ENCODE measurements around the gene CDH7. TPM values are rescaled to one million over a fixed set of nuclear protein-coding genes. Genes with fewer than 3 reads are reported as not detected.
A peak's percentile ranks its signal among the peaks of the same experiment; 100 is the strongest.

Gene CDH7
- total and polyA plus RNA-seq, 2 experiments from 2014 or later, result 2.8 to 3.7 TPM

DNA sequence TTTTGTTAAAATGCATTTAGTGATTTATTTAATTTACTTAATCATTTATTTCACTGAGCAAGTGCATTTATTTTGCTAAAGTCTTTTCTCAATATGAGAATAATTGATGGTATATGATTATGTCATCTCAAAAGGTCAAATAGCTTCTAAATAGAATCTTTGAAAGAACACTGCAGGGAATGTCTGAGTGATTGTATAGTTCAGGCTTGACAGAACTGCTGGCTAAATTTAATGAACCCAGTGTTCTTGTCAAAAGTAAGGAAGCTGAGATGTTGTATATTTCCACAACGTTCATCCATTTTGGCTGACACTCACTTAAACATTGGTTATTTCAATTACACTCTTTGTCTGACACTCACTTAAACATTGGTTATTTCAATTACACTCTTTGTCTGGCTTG lies 39.3 kb upstream of the CDH7 start:
- 76% methylated on average over 1 of the region's 1 CpG for WGBS (ENCODE audit: low lambda C conversion rate, missing lambda C conversion rate)

DNA sequence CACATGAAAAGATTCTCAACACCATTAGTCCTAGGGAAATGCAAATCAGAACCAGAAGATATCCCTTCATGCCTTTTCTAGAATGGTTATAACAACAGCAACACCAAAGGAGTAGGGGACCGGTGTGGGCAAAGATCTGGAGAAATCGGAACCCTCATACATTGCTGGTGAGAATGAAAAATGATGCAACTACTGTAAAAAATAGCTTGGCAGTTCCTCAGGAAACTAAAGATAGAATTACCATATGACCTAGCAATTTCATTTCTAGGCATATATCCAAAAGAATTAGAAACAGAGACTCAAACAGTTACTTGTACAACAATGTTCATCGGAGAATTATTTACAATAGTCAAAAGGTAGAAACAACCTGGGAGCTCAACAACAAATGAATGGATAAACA lies 29.2 kb upstream of the CDH7 start:
- Histone ChIP-seq H3K36me3 (replicated peaks; ENCODE audit: insufficient read depth, low read depth) (no peaks in the 10 kb centered on the region), H3K4me1 (ENCODE audit: insufficient read depth) (no peaks in the 10 kb centered on the region), H2AFZ (no peak overlapping the region), H3K4me2 (no peak overlapping the region), H3K9me3 (ENCODE audit: low read depth) (no peaks in the 10 kb centered on the region), H3K4me3 (no peak overlapping the region), H3K79me2 (no peaks in the 10 kb centered on the region), H3K27me3 (no peaks in the 10 kb centered on the region), H3K27ac (no peak overlapping the region), H3K9me2 (replicated peaks; ENCODE audit: insufficient read depth) (no peaks in the 10 kb centered on the region), H4K20me1 (ENCODE audit: insufficient read depth, poor library complexity, severe bottlenecking) (no peaks in the 10 kb centered on the region)
- TF ChIP-seq, protein P1, sequence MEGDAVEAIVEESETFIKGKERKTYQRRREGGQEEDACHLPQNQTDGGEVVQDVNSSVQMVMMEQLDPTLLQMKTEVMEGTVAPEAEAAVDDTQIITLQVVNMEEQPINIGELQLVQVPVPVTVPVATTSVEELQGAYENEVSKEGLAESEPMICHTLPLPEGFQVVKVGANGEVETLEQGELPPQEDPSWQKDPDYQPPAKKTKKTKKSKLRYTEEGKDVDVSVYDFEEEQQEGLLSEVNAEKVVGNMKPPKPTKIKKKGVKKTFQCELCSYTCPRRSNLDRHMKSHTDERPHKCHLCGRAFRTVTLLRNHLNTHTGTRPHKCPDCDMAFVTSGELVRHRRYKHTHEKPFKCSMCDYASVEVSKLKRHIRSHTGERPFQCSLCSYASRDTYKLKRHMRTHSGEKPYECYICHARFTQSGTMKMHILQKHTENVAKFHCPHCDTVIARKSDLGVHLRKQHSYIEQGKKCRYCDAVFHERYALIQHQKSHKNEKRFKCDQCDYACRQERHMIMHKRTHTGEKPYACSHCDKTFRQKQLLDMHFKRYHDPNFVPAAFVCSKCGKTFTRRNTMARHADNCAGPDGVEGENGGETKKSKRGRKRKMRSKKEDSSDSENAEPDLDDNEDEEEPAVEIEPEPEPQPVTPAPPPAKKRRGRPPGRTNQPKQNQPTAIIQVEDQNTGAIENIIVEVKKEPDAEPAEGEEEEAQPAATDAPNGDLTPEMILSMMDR (IDR thresholded peaks at IDR 0.05; ENCODE audit: poor library complexity), result no peak
- TF ChIP-seq EZH2 (IDR thresholded peaks at IDR 0.05; ENCODE audit: borderline replicate concordance) (no peak), EZH2phosphoT487 (IDR thresholded peaks at IDR 0.05; ENCODE audit: low read depth, severe bottlenecking, unreplicated experiment) (no peak)
- DNase-seq (ENCODE audit: low spot score), result no peak
- WGBS (ENCODE audit: low lambda C conversion rate, missing lambda C conversion rate), result 70% methylated on average over 3 of the region's 3 CpGs

More for the DNA sequence above, 39.3 kb upstream of the CDH7 start:
- TF ChIP-seq EZH2phosphoT487 (IDR thresholded peaks at IDR 0.05; ENCODE audit: low read depth, severe bottlenecking, unreplicated experiment), result no peak
- TF ChIP-seq EZH2 (IDR thresholded peaks at IDR 0.05; ENCODE audit: borderline replicate concordance), result no peak
- TF ChIP-seq, protein P1 (IDR thresholded peaks at IDR 0.05; ENCODE audit: poor library complexity), result no peak
- Histone ChIP-seq H3K4me2 (no peak overlapping the region), H3K9me3 (ENCODE audit: low read depth) (no peaks in the 10 kb centered on the region), H3K9me2 (replicated peaks; ENCODE audit: insufficient read depth) (no peaks in the 10 kb centered on the region), H3K4me1 (ENCODE audit: insufficient read depth) (no peaks in the 10 kb centered on the region), H3K4me3 (no peak overlapping the region), H3K79me2 (no peaks in the 10 kb centered on the region), H3K36me3 (replicated peaks; ENCODE audit: insufficient read depth, low read depth) (no peaks in the 10 kb centered on the region), H2AFZ (no peak overlapping the region), H3K27me3 (no peaks in the 10 kb centered on the region), H4K20me1 (ENCODE audit: insufficient read depth, poor library complexity, severe bottlenecking) (no peaks in the 10 kb centered on the region), H3K27ac (no peak overlapping the region)
- DNase-seq (ENCODE audit: low spot score), result no peak

DNA sequence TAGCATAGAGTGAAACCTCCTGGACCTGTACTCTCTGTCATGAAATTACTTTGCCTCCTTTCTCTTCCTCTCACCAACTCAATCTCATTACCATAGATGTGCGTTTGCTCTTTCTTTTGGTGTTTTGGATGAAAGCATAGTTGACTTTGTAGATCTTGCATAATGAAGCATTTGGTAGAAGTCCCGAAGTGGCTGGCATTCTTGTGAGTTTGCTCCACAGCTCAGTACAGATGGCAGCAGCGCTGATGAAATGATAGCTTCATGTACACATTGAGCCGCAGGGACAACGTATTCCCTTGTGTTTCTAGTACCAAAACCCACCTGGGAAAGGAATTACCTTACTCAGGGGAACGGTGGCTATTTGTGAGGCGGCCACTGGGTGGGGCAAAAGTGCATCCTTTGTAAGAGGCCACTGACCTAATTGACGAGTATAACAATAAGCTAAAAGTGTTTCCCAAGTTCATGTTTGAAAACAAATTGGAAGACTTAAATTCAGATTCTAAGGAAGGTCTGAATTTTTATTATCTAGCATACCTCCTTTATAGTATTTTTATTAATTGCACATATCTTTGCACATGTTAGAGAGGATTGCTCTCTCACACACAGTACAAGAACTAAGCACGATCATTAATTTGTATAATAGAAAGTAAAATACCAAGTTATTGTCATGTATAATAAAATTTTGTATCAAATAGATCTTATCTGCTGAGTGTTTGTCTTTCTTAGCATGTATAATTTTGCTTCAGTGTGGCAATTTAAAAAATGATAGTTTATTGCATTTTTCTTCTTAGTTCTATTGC lies 25.4 kb upstream of the CDH7 start:
- no peaks in the 10 kb centered on the region for H3K36me3 ChIP-seq (replicated peaks; ENCODE audit: insufficient read depth, low read depth)
- no peaks in the 10 kb centered on the region for H3K9me3 ChIP-seq (ENCODE audit: low read depth)
- whole genome bisulfite sequencing (ENCODE audit: low lambda C conversion rate, missing lambda C conversion rate), result 27% methylated on average over 9 of the region's 9 CpGs
- H3K9me2 ChIP-seq (replicated peaks; ENCODE audit: insufficient read depth), result no peaks in the 10 kb centered on the region
- no peaks in the 10 kb centered on the region for H3K79me2 ChIP-seq
- H3K4me3 ChIP-seq, result no peak overlapping the region
- H3K27me3 ChIP-seq, result no peaks in the 10 kb centered on the region
- H3K4me2 ChIP-seq, result no peak overlapping the region
- no peaks in the 10 kb centered on the region for H3K4me1 ChIP-seq (ENCODE audit: insufficient read depth)
- TF ChIP-seq EZH2 (IDR thresholded peaks at IDR 0.05; ENCODE audit: borderline replicate concordance), result no peak
- TF ChIP-seq, protein P1 (IDR thresholded peaks at IDR 0.05; ENCODE audit: poor library complexity), result peak; percentile 67
- H4K20me1 ChIP-seq (ENCODE audit: insufficient read depth, poor library complexity, severe bottlenecking), result no peaks in the 10 kb centered on the region
- H2AFZ ChIP-seq, result no peak overlapping the region
- DNase-seq (ENCODE audit: low spot score), result peak; percentile 66
- H3K27ac ChIP-seq, result no peak overlapping the region

Measured in hepatocyte (in vitro differentiated cells).